Measurements from ENCODE around the gene PRSS58.

DNA sequence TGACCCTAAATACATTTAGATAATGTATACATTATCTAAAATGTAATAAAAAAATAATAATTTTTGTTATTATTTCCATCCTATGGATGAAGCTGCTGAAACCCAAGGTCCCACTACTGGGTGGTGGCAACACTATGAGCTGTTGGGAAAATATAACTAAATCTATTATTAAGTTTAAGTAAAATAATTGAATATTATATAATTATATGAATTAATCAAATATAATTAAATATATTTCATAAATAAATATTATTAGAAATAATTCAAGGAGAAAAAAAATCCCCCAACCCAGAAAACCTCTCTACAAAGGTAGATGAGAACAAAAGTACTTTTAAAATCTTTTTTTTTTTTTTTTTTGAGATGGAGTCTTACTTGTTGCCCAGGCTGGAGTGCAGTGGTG lies 7.9 kb downstream of the PRSS58 start:
- TF ChIP-seq, protein P1, sequence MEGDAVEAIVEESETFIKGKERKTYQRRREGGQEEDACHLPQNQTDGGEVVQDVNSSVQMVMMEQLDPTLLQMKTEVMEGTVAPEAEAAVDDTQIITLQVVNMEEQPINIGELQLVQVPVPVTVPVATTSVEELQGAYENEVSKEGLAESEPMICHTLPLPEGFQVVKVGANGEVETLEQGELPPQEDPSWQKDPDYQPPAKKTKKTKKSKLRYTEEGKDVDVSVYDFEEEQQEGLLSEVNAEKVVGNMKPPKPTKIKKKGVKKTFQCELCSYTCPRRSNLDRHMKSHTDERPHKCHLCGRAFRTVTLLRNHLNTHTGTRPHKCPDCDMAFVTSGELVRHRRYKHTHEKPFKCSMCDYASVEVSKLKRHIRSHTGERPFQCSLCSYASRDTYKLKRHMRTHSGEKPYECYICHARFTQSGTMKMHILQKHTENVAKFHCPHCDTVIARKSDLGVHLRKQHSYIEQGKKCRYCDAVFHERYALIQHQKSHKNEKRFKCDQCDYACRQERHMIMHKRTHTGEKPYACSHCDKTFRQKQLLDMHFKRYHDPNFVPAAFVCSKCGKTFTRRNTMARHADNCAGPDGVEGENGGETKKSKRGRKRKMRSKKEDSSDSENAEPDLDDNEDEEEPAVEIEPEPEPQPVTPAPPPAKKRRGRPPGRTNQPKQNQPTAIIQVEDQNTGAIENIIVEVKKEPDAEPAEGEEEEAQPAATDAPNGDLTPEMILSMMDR (IDR thresholded peaks at IDR 0.05): no peak
- no peak for TF ChIP-seq POLR2AphosphoS5 (IDR thresholded peaks at IDR 0.05)
